ENCODE data around the gene CNOT8.
"Not testable (repeated sequence)": the region's sequence is repeated elsewhere in the genome, so short reads cannot be mapped to it uniquely, and the experiment has no call there.

GRCh38 chr5:154822896-154823295, 35.5 kb upstream of the CNOT8 start:
- not testable (repeated sequence) for TF ChIP-seq ELK1 (IDR thresholded peaks at IDR 0.05; ENCODE audit: low read depth, low read length); CHD2 (IDR thresholded peaks at IDR 0.05; ENCODE audit: low read length, partially characterized antibody); MAFK (IDR thresholded peaks at IDR 0.05; ENCODE audit: partially characterized antibody); EP300 (IDR thresholded peaks at IDR 0.05); HDAC2 (IDR thresholded peaks at IDR 0.05); KDM1A (IDR thresholded peaks at IDR 0.05; ENCODE audit: low read depth); EHMT2 (IDR thresholded peaks at IDR 0.05; ENCODE audit: low read depth); POLR2A (IDR thresholded peaks at IDR 0.05; ENCODE audit: low read length); REST (IDR thresholded peaks at IDR 0.05)
- TF ChIP-seq, protein P1, sequence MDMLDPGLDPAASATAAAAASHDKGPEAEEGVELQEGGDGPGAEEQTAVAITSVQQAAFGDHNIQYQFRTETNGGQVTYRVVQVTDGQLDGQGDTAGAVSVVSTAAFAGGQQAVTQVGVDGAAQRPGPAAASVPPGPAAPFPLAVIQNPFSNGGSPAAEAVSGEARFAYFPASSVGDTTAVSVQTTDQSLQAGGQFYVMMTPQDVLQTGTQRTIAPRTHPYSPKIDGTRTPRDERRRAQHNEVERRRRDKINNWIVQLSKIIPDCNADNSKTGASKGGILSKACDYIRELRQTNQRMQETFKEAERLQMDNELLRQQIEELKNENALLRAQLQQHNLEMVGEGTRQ (IDR thresholded peaks at IDR 0.05): not testable (repeated sequence)
- TF ChIP-seq, protein P2, sequence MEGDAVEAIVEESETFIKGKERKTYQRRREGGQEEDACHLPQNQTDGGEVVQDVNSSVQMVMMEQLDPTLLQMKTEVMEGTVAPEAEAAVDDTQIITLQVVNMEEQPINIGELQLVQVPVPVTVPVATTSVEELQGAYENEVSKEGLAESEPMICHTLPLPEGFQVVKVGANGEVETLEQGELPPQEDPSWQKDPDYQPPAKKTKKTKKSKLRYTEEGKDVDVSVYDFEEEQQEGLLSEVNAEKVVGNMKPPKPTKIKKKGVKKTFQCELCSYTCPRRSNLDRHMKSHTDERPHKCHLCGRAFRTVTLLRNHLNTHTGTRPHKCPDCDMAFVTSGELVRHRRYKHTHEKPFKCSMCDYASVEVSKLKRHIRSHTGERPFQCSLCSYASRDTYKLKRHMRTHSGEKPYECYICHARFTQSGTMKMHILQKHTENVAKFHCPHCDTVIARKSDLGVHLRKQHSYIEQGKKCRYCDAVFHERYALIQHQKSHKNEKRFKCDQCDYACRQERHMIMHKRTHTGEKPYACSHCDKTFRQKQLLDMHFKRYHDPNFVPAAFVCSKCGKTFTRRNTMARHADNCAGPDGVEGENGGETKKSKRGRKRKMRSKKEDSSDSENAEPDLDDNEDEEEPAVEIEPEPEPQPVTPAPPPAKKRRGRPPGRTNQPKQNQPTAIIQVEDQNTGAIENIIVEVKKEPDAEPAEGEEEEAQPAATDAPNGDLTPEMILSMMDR (IDR thresholded peaks at IDR 0.05): not testable (repeated sequence)

All from A549 (cell line).